ENCODE measurements around the gene IRF8. TPM values are rescaled to one million over a fixed set of nuclear protein-coding genes. Genes with fewer than 3 reads are reported as not detected.

IRF8 gene
- polyA plus RNA-seq, 1 of the 3 experiments (the other 2 are of a cell fraction): not detected

DNA sequence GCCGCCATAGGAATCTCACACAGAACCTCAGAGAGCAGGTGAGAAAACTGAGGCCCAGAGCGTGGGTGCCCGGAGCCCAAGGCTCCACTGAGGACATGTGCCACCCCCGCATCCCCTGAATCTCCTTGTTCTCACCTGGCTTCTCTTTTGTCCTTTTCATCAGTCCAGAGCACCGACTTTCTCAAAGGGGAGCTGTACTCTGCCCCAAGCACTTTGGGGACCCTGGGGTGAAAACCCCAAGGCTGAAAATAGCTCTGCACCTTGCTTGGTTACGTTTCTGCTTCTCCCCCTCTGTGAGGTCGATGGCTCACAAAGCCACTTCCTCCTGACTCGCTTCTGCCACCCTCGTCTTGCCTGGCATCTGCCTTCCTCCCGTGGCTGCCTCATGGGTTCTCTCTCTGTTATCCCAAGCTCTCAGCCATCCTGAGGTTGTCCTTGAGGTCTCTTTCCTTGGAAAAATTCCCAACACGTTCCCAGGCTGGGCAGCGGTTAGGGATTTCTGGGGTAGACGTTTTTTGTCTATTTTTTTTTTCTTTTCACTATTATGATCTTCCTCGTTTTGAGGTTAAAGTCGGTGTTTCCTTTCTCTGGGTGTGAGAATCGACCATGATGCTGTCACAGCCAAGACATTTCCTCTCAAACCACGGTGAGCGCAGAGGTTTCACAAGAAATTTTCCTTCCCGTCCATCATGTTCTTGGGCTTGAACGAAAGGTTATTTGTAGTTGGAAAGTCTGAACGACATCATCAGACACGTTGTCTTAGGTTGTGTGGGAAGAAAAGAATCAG is 37.2 kb downstream of the IRF8 start:
- ChIA-PET POLR2A (no interaction called here), CTCF (interaction anchor here (1.0 kb wide), 1 partner anchor 584 kb away, joined by 3 read pairs; no protein-coding TSS in a partner anchor)
- 11% methylated on average over 21 of the region's 22 CpGs for WGBS (ENCODE audit: low lambda C conversion rate)
- Histone ChIP-seq H3K27me3 (ENCODE audit: insufficient read depth) (peaks cover 92% of the 10 kb centered on the region), H4K20me1 (ENCODE audit: insufficient read depth) (no peaks in the 10 kb centered on the region), H2AFZ (ENCODE audit: low read depth) (no peak overlapping the region), H3K4me1 (ENCODE audit: control insufficient read depth in 1 of 2, insufficient read depth in 2 of 2, low read depth in 1 of 2, low read length in 1 of 2) (no peaks in the 10 kb centered on the region), H3F3A (replicated peaks; ENCODE audit: insufficient read depth) (no peaks in the 10 kb centered on the region), H3K27ac (ENCODE audit: low read depth in 2 of 2, low read length in 1 of 2) (no peak overlapping the region), H3K4me3 (ENCODE audit: low read depth in 2 of 2, low read length in 1 of 2) (no peak overlapping the region), H3K79me2 (ENCODE audit: insufficient read depth) (no peaks in the 10 kb centered on the region), H3K36me3 (replicated peaks in 1 of 2; ENCODE audit: control insufficient read depth in 1 of 2, insufficient read depth in 2 of 2, low read length in 1 of 2) (no peaks in the 10 kb centered on the region), H3K9me3 (no peaks in the 10 kb centered on the region), H3K4me2 (no peak overlapping the region), H3K9me2 (no peaks in the 10 kb centered on the region), H3K9ac (no peak overlapping the region)
- no peak for TF ChIP-seq TAF1 (IDR thresholded peaks at IDR 0.05; ENCODE audit: borderline replicate concordance, low read depth, low read length)
- no peak for TF ChIP-seq SMC3 (IDR thresholded peaks at IDR 0.05; ENCODE audit: low read depth, low read length)
- no peak for TF ChIP-seq GABPA (IDR thresholded peaks at IDR 0.05; ENCODE audit: low read depth)
- TF ChIP-seq NFIC (IDR thresholded peaks at IDR 0.05; ENCODE audit: borderline replicate concordance): no peak
- TF ChIP-seq, protein P1, sequence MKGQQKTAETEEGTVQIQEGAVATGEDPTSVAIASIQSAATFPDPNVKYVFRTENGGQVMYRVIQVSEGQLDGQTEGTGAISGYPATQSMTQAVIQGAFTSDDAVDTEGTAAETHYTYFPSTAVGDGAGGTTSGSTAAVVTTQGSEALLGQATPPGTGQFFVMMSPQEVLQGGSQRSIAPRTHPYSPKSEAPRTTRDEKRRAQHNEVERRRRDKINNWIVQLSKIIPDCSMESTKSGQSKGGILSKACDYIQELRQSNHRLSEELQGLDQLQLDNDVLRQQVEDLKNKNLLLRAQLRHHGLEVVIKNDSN (IDR thresholded peaks at IDR 0.05; ENCODE audit: borderline replicate concordance, low read depth): no peak
- no peak for TF ChIP-seq TEAD4 (IDR thresholded peaks at IDR 0.05; ENCODE audit: borderline replicate concordance, insufficient read depth)
- TF ChIP-seq GATA2 (CRISPR knock-in tag; IDR thresholded peaks at IDR 0.05): no peak
- no peak for TF ChIP-seq MXI1 (IDR thresholded peaks at IDR 0.05; ENCODE audit: low read depth, low read length)
- no peak for TF ChIP-seq YY1 (IDR thresholded peaks at IDR 0.05; ENCODE audit: low read depth)
- TF ChIP-seq FOXM1 (IDR thresholded peaks at IDR 0.05; ENCODE audit: low read depth): no peak
- TF ChIP-seq POLR2AphosphoS5 (IDR thresholded peaks at IDR 0.05; ENCODE audit: low read depth, low read length): no peak
- no peak for TF ChIP-seq ELF1 (IDR thresholded peaks at IDR 0.05)
- no peak for TF ChIP-seq JUND (IDR thresholded peaks at IDR 0.05)
- TF ChIP-seq FOSL2 (IDR thresholded peaks at IDR 0.05; ENCODE audit: borderline replicate concordance, low read depth): no peak
- no peak for TF ChIP-seq RCOR1 (IDR thresholded peaks at IDR 0.05; ENCODE audit: low read length)
- DNase-seq: no peak

DNA sequence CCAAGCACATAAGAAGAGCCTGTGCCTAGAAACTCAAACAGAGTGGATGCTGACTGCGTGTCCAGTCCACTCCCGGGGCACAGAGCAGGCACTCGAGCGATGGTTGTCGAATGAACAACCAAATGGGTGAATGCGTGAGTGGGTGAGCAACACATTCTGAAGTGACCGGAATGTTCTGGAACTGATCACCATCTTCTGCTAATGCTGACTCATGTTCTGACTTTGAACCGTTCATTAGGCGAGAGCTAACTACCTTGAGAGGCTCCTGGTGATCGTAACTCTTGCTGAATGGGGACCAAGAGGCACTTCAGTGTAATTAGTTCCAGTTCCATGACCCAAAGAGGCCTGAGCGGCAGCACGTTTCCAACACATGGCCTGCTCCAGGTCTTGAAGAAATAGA is 37.9 kb downstream of the IRF8 start:
- ChIA-PET POLR2A (no interaction called here), CTCF (no interaction called here)
- Histone ChIP-seq H3F3A (replicated peaks; ENCODE audit: insufficient read depth) (no peaks in the 10 kb centered on the region), H3K36me3 (replicated peaks in 1 of 2; ENCODE audit: control insufficient read depth in 1 of 2, insufficient read depth in 2 of 2, low read length in 1 of 2) (no peaks in the 10 kb centered on the region), H4K20me1 (ENCODE audit: insufficient read depth) (no peaks in the 10 kb centered on the region), H3K27me3 (ENCODE audit: insufficient read depth) (peaks cover 90% of the 10 kb centered on the region), H3K9me2 (no peaks in the 10 kb centered on the region), H3K4me2 (no peak overlapping the region), H3K4me3 (ENCODE audit: low read depth in 2 of 2, low read length in 1 of 2) (no peak overlapping the region), H2AFZ (ENCODE audit: low read depth) (no peak overlapping the region), H3K4me1 (ENCODE audit: control insufficient read depth in 1 of 2, insufficient read depth in 2 of 2, low read depth in 1 of 2, low read length in 1 of 2) (no peaks in the 10 kb centered on the region), H3K27ac (ENCODE audit: low read depth in 2 of 2, low read length in 1 of 2) (no peak overlapping the region), H3K79me2 (ENCODE audit: insufficient read depth) (no peaks in the 10 kb centered on the region), H3K9me3 (no peaks in the 10 kb centered on the region), H3K9ac (no peak overlapping the region)
- no peak for DNase-seq
- 7% methylated on average over 12 of the region's 12 CpGs for WGBS (ENCODE audit: low lambda C conversion rate)
- TF ChIP-seq GABPA (IDR thresholded peaks at IDR 0.05; ENCODE audit: low read depth): no peak
- TF ChIP-seq, protein P2, sequence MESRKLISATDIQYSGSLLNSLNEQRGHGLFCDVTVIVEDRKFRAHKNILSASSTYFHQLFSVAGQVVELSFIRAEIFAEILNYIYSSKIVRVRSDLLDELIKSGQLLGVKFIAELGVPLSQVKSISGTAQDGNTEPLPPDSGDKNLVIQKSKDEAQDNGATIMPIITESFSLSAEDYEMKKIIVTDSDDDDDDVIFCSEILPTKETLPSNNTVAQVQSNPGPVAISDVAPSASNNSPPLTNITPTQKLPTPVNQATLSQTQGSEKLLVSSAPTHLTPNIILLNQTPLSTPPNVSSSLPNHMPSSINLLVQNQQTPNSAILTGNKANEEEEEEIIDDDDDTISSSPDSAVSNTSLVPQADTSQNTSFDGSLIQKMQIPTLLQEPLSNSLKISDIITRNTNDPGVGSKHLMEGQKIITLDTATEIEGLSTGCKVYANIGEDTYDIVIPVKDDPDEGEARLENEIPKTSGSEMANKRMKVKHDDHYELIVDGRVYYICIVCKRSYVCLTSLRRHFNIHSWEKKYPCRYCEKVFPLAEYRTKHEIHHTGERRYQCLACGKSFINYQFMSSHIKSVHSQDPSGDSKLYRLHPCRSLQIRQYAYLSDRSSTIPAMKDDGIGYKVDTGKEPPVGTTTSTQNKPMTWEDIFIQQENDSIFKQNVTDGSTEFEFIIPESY (IDR thresholded peaks at IDR 0.05; ENCODE audit: borderline replicate concordance, low read depth): no peak
- TF ChIP-seq EP300 (IDR thresholded peaks at IDR 0.05; ENCODE audit: borderline replicate concordance in 1 of 2, low read depth in 1 of 2, low read length in 1 of 2): no peak
- TF ChIP-seq TEAD4 (IDR thresholded peaks at IDR 0.05; ENCODE audit: borderline replicate concordance, insufficient read depth): no peak
- no peak for TF ChIP-seq FOXJ3 (CRISPR knock-in tag; IDR thresholded peaks at IDR 0.05)
- no peak for TF ChIP-seq RXRA (IDR thresholded peaks at IDR 0.05; ENCODE audit: borderline replicate concordance, low read depth)
- TF ChIP-seq, protein P1 (IDR thresholded peaks at IDR 0.05; ENCODE audit: borderline replicate concordance, low read depth): no peak
- TF ChIP-seq, protein P3, sequence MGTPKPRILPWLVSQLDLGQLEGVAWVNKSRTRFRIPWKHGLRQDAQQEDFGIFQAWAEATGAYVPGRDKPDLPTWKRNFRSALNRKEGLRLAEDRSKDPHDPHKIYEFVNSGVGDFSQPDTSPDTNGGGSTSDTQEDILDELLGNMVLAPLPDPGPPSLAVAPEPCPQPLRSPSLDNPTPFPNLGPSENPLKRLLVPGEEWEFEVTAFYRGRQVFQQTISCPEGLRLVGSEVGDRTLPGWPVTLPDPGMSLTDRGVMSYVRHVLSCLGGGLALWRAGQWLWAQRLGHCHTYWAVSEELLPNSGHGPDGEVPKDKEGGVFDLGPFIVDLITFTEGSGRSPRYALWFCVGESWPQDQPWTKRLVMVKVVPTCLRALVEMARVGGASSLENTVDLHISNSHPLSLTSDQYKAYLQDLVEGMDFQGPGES (IDR thresholded peaks at IDR 0.05; ENCODE audit: low read depth, low read length): no peak
- TF ChIP-seq SIN3A (IDR thresholded peaks at IDR 0.05; ENCODE audit: borderline replicate concordance, low read depth, low read length): no peak
- TF ChIP-seq, protein P4, sequence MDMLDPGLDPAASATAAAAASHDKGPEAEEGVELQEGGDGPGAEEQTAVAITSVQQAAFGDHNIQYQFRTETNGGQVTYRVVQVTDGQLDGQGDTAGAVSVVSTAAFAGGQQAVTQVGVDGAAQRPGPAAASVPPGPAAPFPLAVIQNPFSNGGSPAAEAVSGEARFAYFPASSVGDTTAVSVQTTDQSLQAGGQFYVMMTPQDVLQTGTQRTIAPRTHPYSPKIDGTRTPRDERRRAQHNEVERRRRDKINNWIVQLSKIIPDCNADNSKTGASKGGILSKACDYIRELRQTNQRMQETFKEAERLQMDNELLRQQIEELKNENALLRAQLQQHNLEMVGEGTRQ (IDR thresholded peaks at IDR 0.05; ENCODE audit: borderline replicate concordance, low read depth, low read length): no peak

Measured in SK-N-SH (cell line).